Mesendoderm (in vitro differentiated cells): ENCODE measurements around the gene PTGES2.

ENCODE experiments used
- DNase-seq: peaks from one replicate; pipeline ENCODE4 v3.0.0; 2013
- H2AK5ac ChIP-seq: 2 replicates; pipeline ENCODE4 v1.6.1; 2013; ENCODE audit warnings: low read length, inconsistent platforms
- H2BK120ac ChIP-seq: 2 replicates; pipeline ENCODE4 v1.6.1; 2013; ENCODE audit warnings: low read depth, mild to moderate bottlenecking, low read length, moderate library complexity, mixed read lengths
- H2BK15ac ChIP-seq: replicated peaks from 2 replicates; pipeline ENCODE4 v1.6.1; 2013; ENCODE audit warnings: low read depth, mild to moderate bottlenecking, moderate library complexity
- H2BK5ac ChIP-seq: 2 replicates; pipeline ENCODE4 v1.6.1; 2013; ENCODE audit warnings: low read length, inconsistent platforms
- H3K18ac ChIP-seq: 2 replicates; pipeline ENCODE4 v1.6.1; 2013; ENCODE audit warnings: mild to moderate bottlenecking, low read length, mixed read lengths
- H3K23ac ChIP-seq: one replicate; pipeline ENCODE4 v1.6.1; 2013; ENCODE audit warnings: low read length
- H3K27ac ChIP-seq: 2 replicates; pipeline ENCODE4 v1.5.1; 2013; ENCODE audit warnings: low read depth, mild to moderate bottlenecking, inconsistent platforms, low read length, moderate library complexity
- H3K27me3 ChIP-seq: 2 replicates; pipeline ENCODE4 v1.6.1; 2013; ENCODE audit warnings: low read length, control low read depth, mild to moderate bottlenecking, inconsistent platforms; ENCODE audit not compliant: insufficient read depth, poor library complexity
- H3K36me3 ChIP-seq: 2 replicates; pipeline ENCODE4 v1.6.1; 2013; ENCODE audit warnings: low read length, inconsistent platforms; ENCODE audit not compliant: control insufficient read depth, insufficient read depth
- H3K4ac ChIP-seq: one replicate; pipeline ENCODE4 v1.6.1; 2013; ENCODE audit warnings: low read depth, mild to moderate bottlenecking, low read length, moderate library complexity
- H3K4me1 ChIP-seq: 2 replicates; pipeline ENCODE4 v1.6.1; 2013; ENCODE audit warnings: low read depth, low read length, inconsistent platforms; ENCODE audit not compliant: control insufficient read depth
- H3K4me2 ChIP-seq: 2 replicates; pipeline ENCODE4 v1.6.1; 2013; ENCODE audit warnings: low read length
- H3K4me3 ChIP-seq: 2 replicates; pipeline ENCODE4 v1.5.1; 2013; ENCODE audit warnings: mild to moderate bottlenecking, low read length
- H3K56ac ChIP-seq: one replicate; pipeline ENCODE4 v1.6.1; 2013; ENCODE audit warnings: low read length
- H3K79me1 ChIP-seq: 2 replicates; pipeline ENCODE4 v1.6.1; 2013; ENCODE audit warnings: low read length, inconsistent platforms
- H3K79me2 ChIP-seq: 2 replicates; pipeline ENCODE4 v1.6.1; 2013; ENCODE audit warnings: mild to moderate bottlenecking, low read length; ENCODE audit not compliant: control insufficient read depth, insufficient read depth
- H3K9ac ChIP-seq: 2 replicates; pipeline ENCODE4 v1.6.1; 2013; ENCODE audit warnings: low read length, inconsistent platforms
- H4K5ac ChIP-seq: one replicate; pipeline ENCODE4 v1.6.1; 2013; ENCODE audit warnings: low read length
- H4K8ac ChIP-seq: one replicate; pipeline ENCODE4 v1.6.1; 2013; ENCODE audit warnings: low read depth, mild to moderate bottlenecking, control low read depth, low read length, moderate library complexity
- WGBS: extraction: QIAGEN DNeasy Blood & Tissue Kit; methylation state at CpG from one replicate; pipeline ENCODE4 v1.1.7; 2013; ENCODE audit warnings: low lambda C conversion rate, missing lambda C conversion rate; ENCODE audit not compliant: insufficient coverage; ENCODE audit errors: extremely low coverage; 5-methylcytosine and 5-hydroxymethylcytosine counted together

The PTGES2 gene

GRCh38 chr9:128094166-128094949 is 33.2 kb downstream of the PTGES2 start:
- Histone ChIP-seq H2BK15ac (no peak overlapping the region), H3K27me3 (no peaks in the 10 kb centered on the region), H3K4ac (no peak overlapping the region), H3K4me2 (no peak overlapping the region), H4K8ac (no peak overlapping the region), H3K18ac (no peak overlapping the region), H3K79me2 (peaks cover 11% of the 10 kb centered on the region), H2BK120ac (no peak overlapping the region), H3K36me3 (no peaks in the 10 kb centered on the region), H3K27ac (no peak overlapping the region), H3K56ac (no peak overlapping the region), H2BK5ac (no peak overlapping the region), H4K5ac (no peak overlapping the region), H2AK5ac (no peak overlapping the region), H3K9ac (no peak overlapping the region), H3K4me3 (no peak overlapping the region), H3K23ac (no peak overlapping the region), H3K4me1 (peaks cover 7% of the 10 kb centered on the region), H3K79me1 (peaks cover 17% of the 10 kb centered on the region)
- WGBS = no CpG with 5 or more reads among the region's 8 CpGs
- peak; percentile 91 for DNase-seq

DNA sequence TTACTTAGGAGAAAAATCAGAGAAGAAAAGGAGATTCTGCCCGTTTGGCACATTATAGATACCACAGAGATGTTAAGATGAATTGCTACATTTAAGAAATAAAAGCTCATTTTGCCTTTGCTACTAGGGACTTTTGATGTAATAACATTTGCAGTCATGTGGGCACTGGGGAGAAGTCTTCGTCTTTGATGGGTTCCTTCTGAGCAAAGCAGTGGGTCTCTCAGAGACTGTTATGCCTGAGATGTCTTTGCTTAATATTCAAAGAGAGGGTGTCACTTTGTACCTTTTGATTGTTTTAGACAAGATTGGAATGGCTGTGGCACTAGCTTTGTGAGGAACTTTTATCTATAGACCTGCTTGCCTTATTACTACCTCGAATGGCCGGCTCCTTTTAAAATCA is 34.5 kb downstream of the PTGES2 start:
- peaks cover 3% of the 10 kb centered on the region for H3K4me1 ChIP-seq

DNA sequence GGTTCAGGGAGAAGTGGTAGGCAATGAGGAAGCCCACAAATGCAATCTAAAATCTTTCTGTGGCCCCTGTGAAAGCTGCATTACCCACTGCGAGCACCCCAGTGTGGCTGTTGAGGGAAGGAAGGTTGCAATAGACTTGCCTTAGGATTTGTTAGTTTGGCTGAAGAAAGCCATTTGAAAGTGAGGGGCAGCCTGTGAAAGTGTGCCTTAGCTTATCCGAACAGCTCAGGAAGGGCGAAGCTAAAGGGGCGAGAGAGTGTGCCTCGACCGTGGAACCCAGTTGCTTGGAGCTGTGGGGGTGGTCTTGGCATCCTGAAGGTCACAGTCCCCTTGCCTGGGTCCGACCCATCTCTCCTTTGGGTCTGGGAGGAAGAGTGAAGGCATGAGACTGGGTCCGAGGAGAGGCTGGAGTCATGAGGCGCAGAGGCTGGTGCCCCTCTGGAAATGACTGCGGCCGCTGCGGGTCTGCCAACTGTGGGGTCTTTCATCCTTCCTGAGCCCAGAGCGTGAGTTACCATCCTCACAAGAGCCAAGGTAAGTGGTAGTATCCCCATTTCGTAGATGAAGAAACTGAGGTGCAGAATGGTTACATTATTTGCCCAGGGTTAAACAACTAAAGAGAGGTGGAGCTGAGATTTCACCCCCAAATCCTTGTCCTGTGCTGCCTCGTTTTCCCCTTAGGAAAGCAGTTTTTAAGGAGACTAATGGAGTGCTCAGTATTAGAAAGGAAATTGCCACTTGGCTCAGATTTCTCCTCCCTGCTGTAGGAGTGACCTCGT is 35.1 kb downstream of the PTGES2 start:
- H3K4ac ChIP-seq = no peak overlapping the region
- no peak overlapping the region for H2BK120ac ChIP-seq
- no peaks in the 10 kb centered on the region for H3K4me1 ChIP-seq
- no peak overlapping the region for H3K4me2 ChIP-seq
- no peaks in the 10 kb centered on the region for H3K36me3 ChIP-seq
- H3K79me2 ChIP-seq = peaks cover 9% of the 10 kb centered on the region
- H4K5ac ChIP-seq = no peak overlapping the region
- H3K27me3 ChIP-seq = no peaks in the 10 kb centered on the region
- no peak overlapping the region for H3K18ac ChIP-seq
- no peak overlapping the region for H2BK5ac ChIP-seq
- no peak overlapping the region for H2AK5ac ChIP-seq
- peaks cover 15% of the 10 kb centered on the region for H3K79me1 ChIP-seq
- no peak for DNase-seq
- no CpG with 5 or more reads among the region's 16 CpGs for WGBS
- no peak overlapping the region for H2BK15ac ChIP-seq
- no peak overlapping the region for H3K56ac ChIP-seq
- no peak overlapping the region for H3K9ac ChIP-seq
- H3K23ac ChIP-seq = no peak overlapping the region
- H4K8ac ChIP-seq = no peak overlapping the region
- no peak overlapping the region for H3K4me3 ChIP-seq
- H3K27ac ChIP-seq = no peak overlapping the region

More for the DNA sequence above, 34.5 kb downstream of the PTGES2 start:
- no peak overlapping the region for H3K4me3 ChIP-seq
- no peak overlapping the region for H3K4me2 ChIP-seq
- H3K27ac ChIP-seq = no peak overlapping the region
- no peak overlapping the region for H3K23ac ChIP-seq
- H4K5ac ChIP-seq = no peak overlapping the region
- peaks cover 17% of the 10 kb centered on the region for H3K79me1 ChIP-seq
- H2AK5ac ChIP-seq = no peak overlapping the region
- H3K36me3 ChIP-seq = no peaks in the 10 kb centered on the region
- DNase-seq = no peak
- H3K4ac ChIP-seq = no peak overlapping the region
- peaks cover 9% of the 10 kb centered on the region for H3K79me2 ChIP-seq
- no peaks in the 10 kb centered on the region for H3K27me3 ChIP-seq
- no peak overlapping the region for H3K9ac ChIP-seq
- no peak overlapping the region for H4K8ac ChIP-seq
- no peak overlapping the region for H3K56ac ChIP-seq
- no peak overlapping the region for H2BK15ac ChIP-seq
- no peak overlapping the region for H2BK120ac ChIP-seq
- WGBS = no CpG with 5 or more reads among the region's 4 CpGs
- no peak overlapping the region for H2BK5ac ChIP-seq
- no peak overlapping the region for H3K18ac ChIP-seq

GRCh38 chr9:128091571-128091970 is 36.0 kb downstream of the PTGES2 start:
- Histone ChIP-seq H3K4me1 (no peaks in the 10 kb centered on the region), H3K79me2 (peaks cover 7% of the 10 kb centered on the region), H2BK15ac (no peak overlapping the region), H3K27me3 (no peaks in the 10 kb centered on the region), H3K18ac (no peak overlapping the region), H2AK5ac (no peak overlapping the region), H2BK5ac (no peak overlapping the region), H3K56ac (no peak overlapping the region), H3K9ac (no peak overlapping the region), H3K27ac (no peak overlapping the region), H3K79me1 (peaks cover 13% of the 10 kb centered on the region), H2BK120ac (no peak overlapping the region), H4K5ac (no peak overlapping the region), H3K4me2 (no peak overlapping the region), H3K36me3 (no peaks in the 10 kb centered on the region), H3K23ac (no peak overlapping the region), H3K4ac (no peak overlapping the region), H3K4me3 (no peak overlapping the region), H4K8ac (no peak overlapping the region)
- no peak for DNase-seq
- no CpG with 5 or more reads among the region's 13 CpGs for WGBS

GRCh38 chr9:128091144-128091543 is 36.4 kb downstream of the PTGES2 start:
- H2BK5ac ChIP-seq = no peak overlapping the region
- H3K27ac ChIP-seq = no peak overlapping the region
- peak overlapping the region; percentile 1 for H3K56ac ChIP-seq
- H3K18ac ChIP-seq = no peak overlapping the region
- H3K23ac ChIP-seq = no peak overlapping the region
- peak; percentile 94 for DNase-seq
- no peak overlapping the region for H2BK120ac ChIP-seq
- peaks cover 13% of the 10 kb centered on the region for H3K79me1 ChIP-seq
- H3K36me3 ChIP-seq = no peaks in the 10 kb centered on the region
- no peak overlapping the region for H3K4me2 ChIP-seq
- no peaks in the 10 kb centered on the region for H3K4me1 ChIP-seq
- H3K27me3 ChIP-seq = no peaks in the 10 kb centered on the region
- H3K79me2 ChIP-seq = peaks cover 7% of the 10 kb centered on the region
- H3K9ac ChIP-seq = no peak overlapping the region
- H3K4ac ChIP-seq = no peak overlapping the region
- H3K4me3 ChIP-seq = no peak overlapping the region
- H4K5ac ChIP-seq = no peak overlapping the region
- no peak overlapping the region for H4K8ac ChIP-seq
- H2AK5ac ChIP-seq = no peak overlapping the region
- WGBS = no CpG with 5 or more reads among the region's 13 CpGs
- H2BK15ac ChIP-seq = no peak overlapping the region
